WTC11 (cell line): ENCODE data around the gene ETF1. TPM values are rescaled to one million over a fixed set of nuclear protein-coding genes. Genes with fewer than 3 reads are reported as not detected.

Experiments used
- ATAC-seq: fragments of 200-7000 bp; cut with Tn5 transposase; 2 replicates; pipeline ENCODE4 v1.10.0; 2021; ENCODE audit warnings: mild to moderate bottlenecking, moderate library complexity
- CTCF ChIA-PET: fragments of 300-600 bp; sonication (Branson Sonifier 250); formaldehyde crosslinking; loops from one replicate; lab custom pipeline; 2021; ENCODE audit warnings: antibody characterized with exemption; lab: Charles Lee
- POLR2A ChIA-PET: fragments of 350-600 bp; sonication (Branson Sonifier 250); formaldehyde crosslinking; loops from one replicate; lab custom pipeline; 2021; ENCODE audit warnings: antibody characterized with exemption; lab: Charles Lee
- DNase-seq: peaks from one replicate; pipeline ENCODE4 v3.0.0; 2021; ENCODE audit warnings: low spot score
- H3K27ac Mint-ChIP-seq: 2 replicates; pipeline ENCODE4 v1.8.0; 2021; ENCODE audit warnings: mixed read lengths
- H3K27me3 Mint-ChIP-seq: 2 replicates; pipeline ENCODE4 v1.8.0; 2021; ENCODE audit warnings: low read depth, mild to moderate bottlenecking, moderate library complexity, mixed read lengths
- H3K36me3 Mint-ChIP-seq: 2 replicates; pipeline ENCODE4 v1.8.0; 2021; ENCODE audit warnings: mixed read lengths
- H3K4me1 Mint-ChIP-seq: 2 replicates; pipeline ENCODE4 v1.8.0; 2022; ENCODE audit warnings: mixed read lengths
- H3K4me3 Mint-ChIP-seq: 2 replicates; pipeline ENCODE4 v1.8.0; 2021; ENCODE audit warnings: mild to moderate bottlenecking, moderate library complexity, mixed read lengths
- H3K9me3 Mint-ChIP-seq: 2 replicates; pipeline ENCODE4 v1.8.0; 2021; ENCODE audit warnings: mixed read lengths
- ARID4B ChIP-seq: sonication (generic); formaldehyde crosslinking; IDR thresholded peaks from 2 replicates; pipeline ENCODE4 v1.8.0; 2023; ENCODE audit warnings: missing genetic modification reagents, mild to moderate bottlenecking, borderline replicate concordance
- ATF1 ChIP-seq: sonication (generic); formaldehyde crosslinking; IDR thresholded peaks from 2 replicates; pipeline ENCODE4 v1.8.1; 2023; ENCODE audit warnings: mild to moderate bottlenecking, moderate library complexity, missing genetic modification reagents
- CBFB ChIP-seq: sonication (generic); formaldehyde crosslinking; IDR thresholded peaks from 2 replicates; pipeline ENCODE4 v1.8.1; 2022; ENCODE audit warnings: mild to moderate bottlenecking, low read depth, missing genetic modification reagents
- ESRRA ChIP-seq: sonication (generic); formaldehyde crosslinking; IDR thresholded peaks from 2 replicates; pipeline ENCODE4 v1.8.1; 2022; ENCODE audit warnings: mild to moderate bottlenecking, missing genetic modification reagents, borderline replicate concordance
- FOXJ3 ChIP-seq: sonication (generic); formaldehyde crosslinking; IDR thresholded peaks from 2 replicates; pipeline ENCODE4 v1.9.0; 2021; ENCODE audit warnings: missing genetic modification reagents, mild to moderate bottlenecking, borderline replicate concordance
- FOXP1 ChIP-seq: sonication (generic); formaldehyde crosslinking; IDR thresholded peaks from 2 replicates; pipeline ENCODE4 v1.8.0; 2022; ENCODE audit warnings: missing genetic modification reagents, mild to moderate bottlenecking, moderate library complexity, borderline replicate concordance
- HMGA2 ChIP-seq: fragments of 250-450 bp; sonication (Bioruptor Pico); IDR thresholded peaks from 2 replicates; pipeline ENCODE4 v1.4.0; 2021; ENCODE audit warnings: mild to moderate bottlenecking, moderate library complexity
- JUN ChIP-seq: sonication (generic); formaldehyde crosslinking; IDR thresholded peaks from 2 replicates; pipeline ENCODE4 v1.8.0; 2023; ENCODE audit warnings: mild to moderate bottlenecking, missing genetic modification reagents
- NR2C2 ChIP-seq: sonication (generic); formaldehyde crosslinking; IDR thresholded peaks from 2 replicates; pipeline ENCODE4 v1.8.0; 2022; ENCODE audit warnings: mild to moderate bottlenecking, missing genetic modification reagents
- RELA ChIP-seq: sonication (generic); formaldehyde crosslinking; IDR thresholded peaks from 2 replicates; pipeline ENCODE4 v1.8.1; 2022; ENCODE audit warnings: missing genetic modification reagents, mild to moderate bottlenecking, borderline replicate concordance
- SMAD3 ChIP-seq: sonication (generic); formaldehyde crosslinking; IDR thresholded peaks from 2 replicates; pipeline ENCODE4 v1.8.0; 2022; ENCODE audit warnings: missing genetic modification reagents, mild to moderate bottlenecking, borderline replicate concordance
- TP53 ChIP-seq: sonication (generic); formaldehyde crosslinking; IDR thresholded peaks from 2 replicates; pipeline ENCODE4 v1.8.1; 2023; ENCODE audit warnings: mild to moderate bottlenecking, missing genetic modification reagents
- ZNF425 ChIP-seq: fragments of 250-450 bp; sonication (Bioruptor Pico); conservative IDR thresholded peaks from 2 replicates; pipeline ENCODE4 v1.9.0; 2021; ENCODE audit warnings: mild to moderate bottlenecking
- ZNF532 ChIP-seq: fragments of 250-450 bp; sonication (Bioruptor Pico); IDR thresholded peaks from 2 replicates; pipeline ENCODE4 v1.9.0; 2021; ENCODE audit warnings: mild to moderate bottlenecking, borderline replicate concordance
- ZNF671 ChIP-seq: fragments of 250-450 bp; sonication (Bioruptor Pico); IDR thresholded peaks from 2 replicates; pipeline ENCODE4 v1.8.0; 2021; ENCODE audit warnings: mild to moderate bottlenecking
- total RNA-seq: library from RNA; stranded (reverse); gene quantifications from 3 replicates; pipeline ENCODE4 v1.2.3, GENCODE V29; 2021
- TF ChIP-seq, protein P1 (sequence below): sonication (generic); formaldehyde crosslinking; IDR thresholded peaks from 2 replicates; pipeline ENCODE4 v1.8.0; 2022; ENCODE audit warnings: missing genetic modification reagents
- TF ChIP-seq, protein P2 (sequence below): fragments of 250-450 bp; sonication (Bioruptor Pico); IDR thresholded peaks from 2 replicates; pipeline ENCODE4 v1.9.0; 2021; ENCODE audit warnings: moderate library complexity, mild to moderate bottlenecking, inconsistent platforms, borderline replicate concordance

ETF1 gene
- total RNA-seq, 1 experiment from 2014 or later: 137 TPM

DNA sequence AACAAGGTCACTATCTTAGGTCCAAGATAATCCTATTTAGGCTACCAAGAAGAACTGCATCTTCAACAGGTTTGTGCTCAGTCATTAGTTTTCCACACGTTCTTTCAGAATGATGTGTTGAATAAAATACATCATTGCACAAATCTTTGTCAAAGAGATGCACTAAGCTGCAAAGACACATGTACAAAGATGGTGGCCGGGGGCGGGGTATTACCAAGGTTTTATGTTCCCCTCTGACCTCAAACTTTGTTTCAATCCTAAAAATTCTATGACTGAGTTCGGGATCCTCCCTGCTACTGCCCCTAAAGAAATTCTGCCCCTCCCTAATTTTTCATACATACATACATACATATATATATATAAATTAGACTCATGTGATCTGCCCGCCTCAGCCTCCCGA lies 17.9 kb upstream of the ETF1 start:
- ATAC-seq (no peak), DNase-seq (no peak)
- TF ChIP-seq FOXJ3 (CRISPR knock-in tag): no peak
- no peak for TF ChIP-seq ATF1 (CRISPR knock-in tag)
- no peak for TF ChIP-seq ZNF425 (CRISPR knock-in tag)
- TF ChIP-seq SMAD3: no peak
- no peak for TF ChIP-seq FOXP1
- no peak for TF ChIP-seq RELA (CRISPR knock-in tag)
- TF ChIP-seq, protein P1, sequence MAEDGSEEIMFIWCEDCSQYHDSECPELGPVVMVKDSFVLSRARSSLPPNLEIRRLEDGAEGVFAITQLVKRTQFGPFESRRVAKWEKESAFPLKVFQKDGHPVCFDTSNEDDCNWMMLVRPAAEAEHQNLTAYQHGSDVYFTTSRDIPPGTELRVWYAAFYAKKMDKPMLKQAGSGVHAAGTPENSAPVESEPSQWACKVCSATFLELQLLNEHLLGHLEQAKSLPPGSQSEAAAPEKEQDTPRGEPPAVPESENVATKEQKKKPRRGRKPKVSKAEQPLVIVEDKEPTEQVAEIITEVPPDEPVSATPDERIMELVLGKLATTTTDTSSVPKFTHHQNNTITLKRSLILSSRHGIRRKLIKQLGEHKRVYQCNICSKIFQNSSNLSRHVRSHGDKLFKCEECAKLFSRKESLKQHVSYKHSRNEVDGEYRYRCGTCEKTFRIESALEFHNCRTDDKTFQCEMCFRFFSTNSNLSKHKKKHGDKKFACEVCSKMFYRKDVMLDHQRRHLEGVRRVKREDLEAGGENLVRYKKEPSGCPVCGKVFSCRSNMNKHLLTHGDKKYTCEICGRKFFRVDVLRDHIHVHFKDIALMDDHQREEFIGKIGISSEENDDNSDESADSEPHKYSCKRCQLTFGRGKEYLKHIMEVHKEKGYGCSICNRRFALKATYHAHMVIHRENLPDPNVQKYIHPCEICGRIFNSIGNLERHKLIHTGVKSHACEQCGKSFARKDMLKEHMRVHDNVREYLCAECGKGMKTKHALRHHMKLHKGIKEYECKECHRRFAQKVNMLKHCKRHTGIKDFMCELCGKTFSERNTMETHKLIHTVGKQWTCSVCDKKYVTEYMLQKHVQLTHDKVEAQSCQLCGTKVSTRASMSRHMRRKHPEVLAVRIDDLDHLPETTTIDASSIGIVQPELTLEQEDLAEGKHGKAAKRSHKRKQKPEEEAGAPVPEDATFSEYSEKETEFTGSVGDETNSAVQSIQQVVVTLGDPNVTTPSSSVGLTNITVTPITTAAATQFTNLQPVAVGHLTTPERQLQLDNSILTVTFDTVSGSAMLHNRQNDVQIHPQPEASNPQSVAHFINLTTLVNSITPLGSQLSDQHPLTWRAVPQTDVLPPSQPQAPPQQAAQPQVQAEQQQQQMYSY: no peak
- no peak for TF ChIP-seq ARID4B
- TF ChIP-seq NR2C2 (CRISPR knock-in tag): no peak
- no peak for TF ChIP-seq ZNF532 (CRISPR knock-in tag)
- no peak for TF ChIP-seq HMGA2 (CRISPR knock-in tag)
- no peak for TF ChIP-seq ESRRA (CRISPR knock-in tag)
- no peak for TF ChIP-seq JUN (CRISPR knock-in tag)
- TF ChIP-seq ZNF671: no peak
- TF ChIP-seq TP53 (CRISPR knock-in tag): no peak
- no peak for TF ChIP-seq CBFB (CRISPR knock-in tag)
- TF ChIP-seq, protein P2, sequence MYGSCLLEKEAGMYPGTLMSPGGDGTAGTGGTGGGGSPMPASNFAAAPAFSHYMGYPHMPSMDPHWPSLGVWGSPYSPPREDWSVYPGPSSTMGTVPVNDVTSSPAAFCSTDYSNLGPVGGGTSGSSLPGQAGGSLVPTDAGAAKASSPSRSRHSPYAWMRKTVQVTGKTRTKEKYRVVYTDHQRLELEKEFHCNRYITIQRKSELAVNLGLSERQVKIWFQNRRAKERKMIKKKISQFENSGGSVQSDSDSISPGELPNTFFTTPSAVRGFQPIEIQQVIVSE (CRISPR knock-in tag): no peak
- Mint-ChIP-seq H3K4me1 (no peaks in the 10 kb centered on the region), H3K36me3 (peaks cover 88% of the 10 kb centered on the region), H3K27ac (no peak overlapping the region), H3K27me3 (no peaks in the 10 kb centered on the region), H3K4me3 (no peak overlapping the region), H3K9me3 (no peaks in the 10 kb centered on the region)
- ChIA-PET POLR2A (no interaction called here), CTCF (no interaction called here)
